Stomach (tissue), 9 donors: ENCODE results near the gene EEFSEC. TPM values are rescaled to one million over a fixed set of nuclear protein-coding genes. Genes with fewer than 3 reads are reported as not detected.

ENCODE experiments used
- DNase-seq, 2 donors: peaks; one replicate each; pipeline versions ENCODE4 v3.0.0 to v3.0.0-alpha.2; 2013 to 2019
- H3K27ac ChIP-seq, 5 donors: fragments of 200-600 bp in 4 of 5; sonication (generic) in 4 of 5; one replicate each; pipeline ENCODE4 v1.5.1; 2013 to 2019; ENCODE audit warnings: mild to moderate bottlenecking in 1 of 5, moderate library complexity in 1 of 5
- H3K27me3 ChIP-seq, 3 donors: fragments of 200-600 bp; sonication (generic); one replicate each; pipeline ENCODE4 v1.5.1; 2017 to 2019; ENCODE audit warnings: mixed run types in 1 of 3
- H3K36me3 ChIP-seq, 4 donors: fragments of 200-600 bp; sonication (generic); 1 replicate in 3 of 4; 2 replicates in 1 of 4; pipeline ENCODE4 v1.5.1; 2016 to 2019
- H3K4me1 ChIP-seq, 4 donors: fragments of 200-600 bp; sonication (generic); one replicate each; pipeline ENCODE4 v1.5.1; 2016 to 2019
- H3K4me3 ChIP-seq, 4 donors: fragments of 200-600 bp; sonication (generic) in 3 of 4; one replicate each; pipeline ENCODE4 v1.5.1; 2016 to 2019; ENCODE audit warnings: mild to moderate bottlenecking in 1 of 4
- H3K9me3 ChIP-seq, 4 donors: fragments of 200-600 bp; sonication (generic); one replicate each; pipeline ENCODE4 v1.5.1; 2016 to 2019
- EP300 ChIP-seq: sonication (generic); formaldehyde crosslinking; IDR thresholded peaks from one replicate; pipeline ENCODE4 v1.6.1; 2017; ENCODE audit warnings: antibody characterized with exemption
- POLR2A ChIP-seq, 4 donors: fragments of 450-650 bp; IDR thresholded peaks; one replicate each; pipeline ENCODE4 v1.6.1; 2016; ENCODE audit warnings: antibody characterized with exemption in 4 of 4, control low read depth in 2 of 4, mild to moderate bottlenecking in 1 of 4, moderate library complexity in 1 of 4
- POLR2AphosphoS5 ChIP-seq, 3 donors: sonication (generic); formaldehyde crosslinking; IDR thresholded peaks; one replicate each; pipeline ENCODE4 v1.6.1; 2016; ENCODE audit warnings: antibody characterized with exemption in 3 of 3
- WGBS, 5 donors: extraction: QIAGEN DNeasy Blood & Tissue Kit in 3 of 5; methylation state at CpG; one replicate each; pipeline versions ENCODE4 v1.1.5 to v1.1.7; 2013 to 2018; 5-methylcytosine and 5-hydroxymethylcytosine counted together
- intact Hi-C: fragments of 100-400 bp; cut with DNase I; formaldehyde crosslinking; loops from one replicate; pipeline ENCODE4 v1.15.1; 2023; ENCODE audit warnings: low total_unique reads
- polyA plus RNA-seq, 3 donors: library from polyadenylated mRNA; stranded (reverse); fragments of 200-250 nt; gene quantifications; one replicate each; pipeline ENCODE4 v1.2.3, GENCODE V29; 2013
- total RNA-seq, 5 donors: library from RNA; depleted of rRNA; stranded (reverse); fragments of >200 nt; gene quantifications; one replicate each; pipeline versions ENCODE4 v1.1.0 to v1.2.3, GENCODE V29; 2014 to 2016
- TF ChIP-seq, protein P1 (sequence below), 7 experiments: fragments of 450-650 bp in 4 of 7; fragments of 200-600 bp in 3 of 7; sonication (generic) in 3 of 7; IDR thresholded peaks; one replicate each; pipeline ENCODE4 v1.5.1; 2016 to 2019; ENCODE audit warnings: antibody characterized with exemption in 7 of 7, control low read depth in 2 of 7, mild to moderate bottlenecking in 1 of 7
- donor health status: healthy with polysubstance abuse.
- donor health status: Bipolar disorder and iron deficiency.
- donor health status: healthy.

The EEFSEC gene
- total and polyA plus RNA-seq, 8 donors = 5.0 to 39.1 (median 13.2) TPM

- intact Hi-C loops = no loop called here
- whole genome bisulfite sequencing, 5 donors = 50 to 61% (median 54%) methylated on average over 5 of the region's 5 CpGs
- TF ChIP-seq POLR2AphosphoS5 (IDR thresholded peaks at IDR 0.05) = no peak
- no peak for TF ChIP-seq EP300
- no peak for TF ChIP-seq POLR2A (IDR thresholded peaks at IDR 0.05)
- TF ChIP-seq, protein P1, sequence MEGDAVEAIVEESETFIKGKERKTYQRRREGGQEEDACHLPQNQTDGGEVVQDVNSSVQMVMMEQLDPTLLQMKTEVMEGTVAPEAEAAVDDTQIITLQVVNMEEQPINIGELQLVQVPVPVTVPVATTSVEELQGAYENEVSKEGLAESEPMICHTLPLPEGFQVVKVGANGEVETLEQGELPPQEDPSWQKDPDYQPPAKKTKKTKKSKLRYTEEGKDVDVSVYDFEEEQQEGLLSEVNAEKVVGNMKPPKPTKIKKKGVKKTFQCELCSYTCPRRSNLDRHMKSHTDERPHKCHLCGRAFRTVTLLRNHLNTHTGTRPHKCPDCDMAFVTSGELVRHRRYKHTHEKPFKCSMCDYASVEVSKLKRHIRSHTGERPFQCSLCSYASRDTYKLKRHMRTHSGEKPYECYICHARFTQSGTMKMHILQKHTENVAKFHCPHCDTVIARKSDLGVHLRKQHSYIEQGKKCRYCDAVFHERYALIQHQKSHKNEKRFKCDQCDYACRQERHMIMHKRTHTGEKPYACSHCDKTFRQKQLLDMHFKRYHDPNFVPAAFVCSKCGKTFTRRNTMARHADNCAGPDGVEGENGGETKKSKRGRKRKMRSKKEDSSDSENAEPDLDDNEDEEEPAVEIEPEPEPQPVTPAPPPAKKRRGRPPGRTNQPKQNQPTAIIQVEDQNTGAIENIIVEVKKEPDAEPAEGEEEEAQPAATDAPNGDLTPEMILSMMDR (IDR thresholded peaks at IDR 0.05) = no peak
- peak; percentile 62 to 67 for DNase-seq
- no peaks in the 10 kb centered on the region for H3K9me3 ChIP-seq
- H3K27ac ChIP-seq = no peak overlapping the region
- H3K4me1 ChIP-seq = peaks cover 0 to 9% (median 2%) of the 10 kb centered on the region in 4 donors
- no peak overlapping the region for H3K4me3 ChIP-seq
- peaks cover 0 to 16% (median 9%) of the 10 kb centered on the region in 4 donors for H3K36me3 ChIP-seq
- no peaks in the 10 kb centered on the region for H3K27me3 ChIP-seq
These were observed 182.5 kb downstream of the EEFSEC start for GRCh38 chr3:128335621-128336296.

DNA sequence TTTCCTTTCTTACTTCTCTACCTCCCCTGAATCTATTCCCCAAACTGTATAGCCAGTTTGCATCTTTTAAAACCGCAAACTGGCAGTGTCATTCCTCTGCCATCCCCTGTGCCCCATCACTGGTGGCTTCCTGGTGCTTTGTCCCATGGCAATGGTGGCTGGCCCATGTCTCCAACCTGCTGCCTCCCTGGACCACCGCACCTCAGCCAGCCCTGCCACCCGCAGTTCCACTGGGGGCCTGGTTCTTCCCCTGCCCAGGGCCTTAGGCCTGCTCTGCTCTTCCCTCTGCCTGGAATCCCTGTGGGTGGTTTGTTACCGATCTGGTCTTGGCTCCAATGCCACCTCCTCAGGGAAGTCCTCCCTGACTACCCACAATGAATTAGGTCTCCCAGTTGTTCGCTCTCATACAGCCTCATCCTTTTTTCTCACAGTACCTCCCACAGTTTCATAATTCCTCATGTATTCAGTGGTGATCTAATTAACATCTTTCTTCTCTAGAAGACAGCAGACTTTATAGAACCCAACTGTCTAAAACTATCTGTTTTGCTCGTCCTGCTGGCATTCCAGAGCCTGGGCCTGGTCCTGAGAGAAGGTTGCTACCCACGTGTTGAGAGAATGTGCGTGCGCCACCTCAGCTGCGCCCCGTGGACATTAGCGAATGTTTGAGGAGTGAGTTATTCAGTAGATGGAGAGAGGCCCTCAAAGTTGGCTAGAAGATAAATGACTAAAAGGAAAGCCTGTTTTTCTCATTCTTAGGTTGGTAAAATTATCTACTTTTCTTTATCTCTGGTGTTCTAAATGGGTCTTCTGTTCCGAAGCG is 183.3 kb downstream of the EEFSEC start:
- H3K27ac ChIP-seq = no peak overlapping the region
- intact Hi-C loops = no loop called here
- H3K4me1 ChIP-seq = peaks cover 0 to 9% (median 2%) of the 10 kb centered on the region in 4 donors

GRCh38 chr3:128337305-128337704 is 184.0 kb downstream of the EEFSEC start:
- TF ChIP-seq EP300 (no peak), POLR2AphosphoS5 (IDR thresholded peaks at IDR 0.05) (no peak)
- TF ChIP-seq, protein P1 (IDR thresholded peaks at IDR 0.05) = no peak
- H3K9me3 ChIP-seq = no peaks in the 10 kb centered on the region
- H3K4me1 ChIP-seq = peaks cover 0 to 9% (median 2%) of the 10 kb centered on the region in 4 donors
- intact Hi-C loops = no loop called here
- WGBS, 5 donors = 78 to 98% (median 80%) methylated on average over 9 to 10 of the region's 10 CpGs
- H3K27me3 ChIP-seq = no peaks in the 10 kb centered on the region
- no peak overlapping the region for H3K27ac ChIP-seq
- H3K4me3 ChIP-seq = no peak overlapping the region
- peak in 1 of 2 donors; percentile 37 for DNase-seq
- H3K36me3 ChIP-seq = peaks cover 11 to 31% (median 24%) of the 10 kb centered on the region in 4 donors

More for the DNA sequence above, 183.3 kb downstream of the EEFSEC start:
- H3K4me3 ChIP-seq = no peak overlapping the region
- TF ChIP-seq POLR2A (IDR thresholded peaks at IDR 0.05) = no peak
- no peak for TF ChIP-seq POLR2AphosphoS5 (IDR thresholded peaks at IDR 0.05)
- TF ChIP-seq, protein P1 (IDR thresholded peaks at IDR 0.05) = no peak
- TF ChIP-seq EP300 = no peak
- DNase-seq = no peak
- no peaks in the 10 kb centered on the region for H3K27me3 ChIP-seq
- peaks cover 7 to 23% (median 17%) of the 10 kb centered on the region in 4 donors for H3K36me3 ChIP-seq
- WGBS, 5 donors = 90 to 96% (median 92%) methylated on average over 14 of the region's 14 CpGs
- no peaks in the 10 kb centered on the region for H3K9me3 ChIP-seq

DNA sequence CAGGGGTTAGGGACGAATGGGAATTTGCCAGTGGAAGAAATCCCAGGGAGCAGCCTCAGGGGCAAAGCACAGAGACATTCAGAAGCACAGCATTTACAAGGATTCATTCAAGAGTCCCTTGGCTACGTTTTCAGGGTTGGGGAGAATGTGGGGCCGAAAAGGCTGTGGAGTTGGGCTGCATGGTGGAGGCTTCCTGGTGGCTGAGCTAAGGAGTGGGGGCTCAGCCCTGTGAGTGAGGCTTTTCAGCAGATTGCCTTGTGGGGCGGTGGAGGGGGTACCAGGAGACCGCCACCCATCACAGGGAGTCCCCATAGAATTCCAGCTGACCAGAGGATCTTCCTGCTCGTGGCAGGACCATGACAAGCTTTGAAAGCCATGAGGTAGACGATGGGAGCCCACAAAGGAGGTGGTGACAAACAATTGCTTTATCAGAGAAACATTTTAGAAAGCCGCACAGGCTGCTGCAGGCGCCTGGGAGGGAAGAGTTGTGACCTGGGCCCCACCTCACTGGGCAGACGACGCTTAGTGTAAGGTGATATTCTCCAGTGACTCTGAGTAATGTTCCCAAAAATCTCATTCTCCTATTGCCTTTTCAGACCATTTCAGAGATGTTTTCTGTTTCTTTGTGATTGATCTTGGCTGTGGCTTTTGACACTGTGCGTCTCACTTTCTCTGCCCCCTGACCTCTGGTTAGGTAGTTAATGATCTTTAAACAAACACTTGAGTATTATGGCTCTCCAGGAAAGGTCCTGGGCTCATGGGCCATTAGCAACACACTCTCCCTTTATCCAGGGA is 185.5 kb downstream of the EEFSEC start:
- intact Hi-C loops = no loop called here
- 83 to 93% (median 86%) methylated on average over 12 of the region's 12 CpGs for WGBS, 5 donors
- Histone ChIP-seq H3K36me3 (peaks cover 11 to 36% (median 25%) of the 10 kb centered on the region in 4 donors), H3K4me3 (no peak overlapping the region), H3K27ac (no peak overlapping the region), H3K27me3 (no peaks in the 10 kb centered on the region), H3K4me1 (peaks cover 4 to 15% (median 7%) of the 10 kb centered on the region in 4 donors), H3K9me3 (no peaks in the 10 kb centered on the region)
- DNase-seq = no peak
- TF ChIP-seq POLR2A (IDR thresholded peaks at IDR 0.05) = no peak
- TF ChIP-seq, protein P1 (IDR thresholded peaks at IDR 0.05) = no peak
- no peak for TF ChIP-seq POLR2AphosphoS5 (IDR thresholded peaks at IDR 0.05)
- TF ChIP-seq EP300 = no peak
